A673 (cell line): ENCODE measurements around the gene MAN1C1.

Experiments used
- EZH2 ChIP-seq: fragments of 200-600 bp; sonication (generic); IDR thresholded peaks from 2 replicates; pipeline ENCODE4 v1.6.1; 2017; ENCODE audit warnings: borderline replicate concordance, low read depth, mild to moderate bottlenecking, mixed read lengths, antibody characterized with exemption, low read length; ENCODE audit not compliant: poor library complexity, severe bottlenecking
- TF ChIP-seq, protein P1 (sequence below): fragments of 300-800, 200-600 bp; sonication (generic); conservative IDR thresholded peaks from 2 replicates; pipeline ENCODE4 v1.5.1; 2017; ENCODE audit warnings: low read depth, mild to moderate bottlenecking, antibody characterized with exemption, low read length, moderate library complexity, mixed read lengths

DNA sequence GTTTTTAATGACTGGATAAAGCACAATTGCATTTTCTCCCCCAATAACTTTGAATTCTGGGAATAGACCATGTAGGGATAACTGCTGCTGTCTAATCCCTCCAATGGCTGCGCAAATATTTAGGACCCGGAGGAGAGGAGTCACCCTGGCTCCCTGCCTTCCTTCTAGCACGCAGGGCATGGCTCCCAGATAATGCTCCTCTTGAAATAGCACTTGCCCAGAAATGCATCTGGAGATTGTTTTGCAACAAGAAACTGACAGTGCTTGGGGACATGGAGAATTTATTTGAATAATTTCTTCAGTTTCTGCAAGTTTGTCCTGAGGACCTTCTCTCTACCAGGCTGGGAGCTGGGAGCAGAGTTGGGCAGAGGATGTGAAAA lies 83.5 kb downstream of the MAN1C1 start:
- TF ChIP-seq, protein P1, sequence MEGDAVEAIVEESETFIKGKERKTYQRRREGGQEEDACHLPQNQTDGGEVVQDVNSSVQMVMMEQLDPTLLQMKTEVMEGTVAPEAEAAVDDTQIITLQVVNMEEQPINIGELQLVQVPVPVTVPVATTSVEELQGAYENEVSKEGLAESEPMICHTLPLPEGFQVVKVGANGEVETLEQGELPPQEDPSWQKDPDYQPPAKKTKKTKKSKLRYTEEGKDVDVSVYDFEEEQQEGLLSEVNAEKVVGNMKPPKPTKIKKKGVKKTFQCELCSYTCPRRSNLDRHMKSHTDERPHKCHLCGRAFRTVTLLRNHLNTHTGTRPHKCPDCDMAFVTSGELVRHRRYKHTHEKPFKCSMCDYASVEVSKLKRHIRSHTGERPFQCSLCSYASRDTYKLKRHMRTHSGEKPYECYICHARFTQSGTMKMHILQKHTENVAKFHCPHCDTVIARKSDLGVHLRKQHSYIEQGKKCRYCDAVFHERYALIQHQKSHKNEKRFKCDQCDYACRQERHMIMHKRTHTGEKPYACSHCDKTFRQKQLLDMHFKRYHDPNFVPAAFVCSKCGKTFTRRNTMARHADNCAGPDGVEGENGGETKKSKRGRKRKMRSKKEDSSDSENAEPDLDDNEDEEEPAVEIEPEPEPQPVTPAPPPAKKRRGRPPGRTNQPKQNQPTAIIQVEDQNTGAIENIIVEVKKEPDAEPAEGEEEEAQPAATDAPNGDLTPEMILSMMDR: no peak
- TF ChIP-seq EZH2: no peak
